Body of pancreas (tissue), 4 donors: ENCODE results near the gene RBM33. TPM values are rescaled to one million over a fixed set of nuclear protein-coding genes. Genes with fewer than 3 reads are reported as not detected.

Source experiments
- ATAC-seq: fragments of 150-250 bp; one replicate; pipeline ENCODE4 v1.9.1; 2016
- DNase-seq, 4 donors: peaks; one replicate each; pipeline ENCODE4 v3.0.0-alpha.2; 2019
- H3K27ac ChIP-seq, 4 donors: fragments of 200-600 bp; sonication (generic); 1 replicate in 3 of 4; 2 replicates in 1 of 4; pipeline versions ENCODE4 v1.5.1 to v1.6.1; 2016 to 2019; ENCODE audit warnings: mild to moderate bottlenecking in 1 of 4, mixed read lengths in 1 of 4, moderate library complexity in 1 of 4
- H3K27me3 ChIP-seq, 2 donors: fragments of 200-600 bp; sonication (generic); one replicate each; pipeline ENCODE4 v1.6.0; 2016; ENCODE audit warnings: mild to moderate bottlenecking in 1 of 2
- H3K36me3 ChIP-seq, 2 donors: fragments of 200-600 bp; sonication (generic); replicated peaks in 1 of 2; 2 replicates each; pipeline ENCODE4 v1.5.1; 2016; ENCODE audit warnings: low read depth in 2 of 2; ENCODE audit not compliant: insufficient read depth in 1 of 2
- H3K4me1 ChIP-seq: fragments of 200-600 bp; sonication (generic); one replicate; pipeline ENCODE4 v1.6.0; 2016
- H3K4me3 ChIP-seq, 2 donors: fragments of 200-600 bp; sonication (generic); 1 replicate in 1 of 2; 2 replicates in 1 of 2; pipeline ENCODE4 v1.5.1; 2016 to 2019
- H3K9me3 ChIP-seq, 3 donors: fragments of 200-600 bp; sonication (generic); 1 replicate in 2 of 3; 2 replicates in 1 of 3; pipeline ENCODE4 v1.5.1; 2016
- CTCF ChIP-seq, 7 experiments: fragments of 450-650 bp in 4 of 7; fragments of 200-600 bp in 3 of 7; sonication (generic) in 3 of 7; IDR thresholded peaks; one replicate each; pipeline ENCODE4 v1.5.1; 2016 to 2019; ENCODE audit warnings: antibody characterized with exemption in 7 of 7
- POLR2A ChIP-seq, 3 donors: fragments of 450-650 bp; IDR thresholded peaks; one replicate each; pipeline ENCODE4 v1.6.1; 2016; ENCODE audit warnings: antibody characterized with exemption in 3 of 3, mild to moderate bottlenecking in 2 of 3
- WGBS, 2 donors: methylation state at CpG; one replicate each; pipeline ENCODE4 v1.1.5; 2017; 5-methylcytosine and 5-hydroxymethylcytosine counted together
- intact Hi-C: fragments of 100-400 bp; cut with DNase I; formaldehyde crosslinking; loops from one replicate; pipeline ENCODE4 v1.15.1; 2023
- total RNA-seq, 2 donors: library from RNA; depleted of rRNA; stranded (reverse); fragments of >200 nt; gene quantifications; one replicate each; pipeline ENCODE4 v1.1.0, GENCODE V29; 2016

RBM33 gene
- total RNA-seq, 2 donors from 2014 or later = 30.6 to 78.4 TPM

- intact Hi-C loops = no loop called here
- H3K27me3 ChIP-seq = no peaks in the 10 kb centered on the region
- 48 to 57% methylated on average over 6 of the region's 6 CpGs for WGBS, 2 donors
Observed at GRCh38 chr7:155818820-155819168, 174.3 kb downstream of the RBM33 start.

GRCh38 chr7:155819186-155819585 lies 174.7 kb downstream of the RBM33 start:
- Histone ChIP-seq H3K27ac (no peak overlapping the region), H3K9me3 (no peaks in the 10 kb centered on the region), H3K4me1 (no peaks in the 10 kb centered on the region), H3K27me3 (no peaks in the 10 kb centered on the region), H3K36me3 (no peaks in the 10 kb centered on the region), H3K4me3 (no peak overlapping the region)
- intact Hi-C loops = no loop called here
- ATAC-seq = no peak
- WGBS, 2 donors = 57 to 71% methylated on average over 10 to 11 of the region's 12 CpGs
- TF ChIP-seq POLR2A (IDR thresholded peaks at IDR 0.05) (no peak), CTCF (IDR thresholded peaks at IDR 0.05) (no peak)
- no peak for DNase-seq

More at GRCh38 chr7:155818820-155819168, 174.3 kb downstream of the RBM33 start:
- Histone ChIP-seq H3K36me3 (no peaks in the 10 kb centered on the region), H3K4me1 (no peaks in the 10 kb centered on the region), H3K27ac (no peak overlapping the region), H3K9me3 (no peaks in the 10 kb centered on the region), H3K4me3 (no peak overlapping the region)
- ATAC-seq (no peak), DNase-seq (no peak)
- TF ChIP-seq POLR2A (IDR thresholded peaks at IDR 0.05) (no peak), CTCF (IDR thresholded peaks at IDR 0.05) (no peak)

- Histone ChIP-seq H3K4me3 (no peak overlapping the region), H3K27ac (no peak overlapping the region), H3K4me1 (no peaks in the 10 kb centered on the region), H3K27me3 (no peaks in the 10 kb centered on the region), H3K9me3 (no peaks in the 10 kb centered on the region), H3K36me3 (no peaks in the 10 kb centered on the region)
- intact Hi-C loops = no loop called here
- 69 to 82% methylated on average over 6 to 17 of the region's 18 CpGs for whole genome bisulfite sequencing, 2 donors
- TF ChIP-seq POLR2A (IDR thresholded peaks at IDR 0.05) (no peak), CTCF (IDR thresholded peaks at IDR 0.05) (no peak)
- no peak for DNase-seq
- no peak for ATAC-seq
Observed at GRCh38 chr7:155820246-155820645, 175.8 kb downstream of the RBM33 start.

- ATAC-seq (no peak), DNase-seq (no peak)
- WGBS, 2 donors = 41 to 62% methylated on average over 4 to 13 of the region's 13 CpGs
- intact Hi-C loops = no loop called here
- no peak for TF ChIP-seq CTCF (IDR thresholded peaks at IDR 0.05)
- no peak for TF ChIP-seq POLR2A (IDR thresholded peaks at IDR 0.05)
- Histone ChIP-seq H3K4me3 (no peak overlapping the region), H3K4me1 (no peaks in the 10 kb centered on the region), H3K27ac (no peak overlapping the region), H3K36me3 (no peaks in the 10 kb centered on the region), H3K9me3 (no peaks in the 10 kb centered on the region), H3K27me3 (no peaks in the 10 kb centered on the region)
Observed at GRCh38 chr7:155820788-155821187, 176.3 kb downstream of the RBM33 start.

- DNase-seq (no peak), ATAC-seq (no peak)
- Histone ChIP-seq H3K9me3 (no peaks in the 10 kb centered on the region), H3K27ac (no peak overlapping the region), H3K36me3 (no peaks in the 10 kb centered on the region), H3K27me3 (no peaks in the 10 kb centered on the region), H3K4me3 (no peak overlapping the region), H3K4me1 (no peaks in the 10 kb centered on the region)
- intact Hi-C loops = no loop called here
- 69 to 70% methylated on average over 9 to 11 of the region's 11 CpGs for WGBS, 2 donors
- TF ChIP-seq POLR2A (IDR thresholded peaks at IDR 0.05) = no peak
- TF ChIP-seq CTCF (IDR thresholded peaks at IDR 0.05) = no peak
Observed at GRCh38 chr7:155821851-155822250, 177.4 kb downstream of the RBM33 start.
